Progenitor cell of endocrine pancreas (in vitro differentiated cells): ENCODE data around the gene KHDRBS2. TPM values are rescaled to one million over a fixed set of nuclear protein-coding genes. Genes with fewer than 3 reads are reported as not detected.

Experiments
- DNase-seq: peaks from one replicate; pipeline ENCODE4 v3.0.0; 2021; ENCODE audit warnings: low spot score; ENCODE audit not compliant: unreplicated experiment
- H3K27ac Mint-ChIP-seq: 2 replicates; pipeline ENCODE4 v1.8.0; 2021; ENCODE audit warnings: mild to moderate bottlenecking, moderate library complexity, mixed read lengths
- H3K27me3 Mint-ChIP-seq: 2 replicates; pipeline ENCODE4 v1.8.0; 2021; ENCODE audit warnings: mixed read lengths
- H3K36me3 Mint-ChIP-seq: 2 replicates; pipeline ENCODE4 v1.8.0; 2022; ENCODE audit warnings: mixed read lengths; ENCODE audit not compliant: insufficient read depth
- H3K4me1 Mint-ChIP-seq: 2 replicates; pipeline ENCODE4 v1.8.0; 2021; ENCODE audit warnings: low read depth, mixed read lengths
- H3K4me3 Mint-ChIP-seq: 2 replicates; pipeline ENCODE4 v1.8.0; 2021; ENCODE audit warnings: low read depth, mild to moderate bottlenecking, moderate library complexity, mixed read lengths
- H3K9me3 Mint-ChIP-seq: 2 replicates; pipeline ENCODE4 v1.8.0; 2021; ENCODE audit warnings: low read depth, mixed read lengths
- total RNA-seq: library from RNA; stranded (reverse); gene quantifications from 2 replicates; pipeline ENCODE4 v1.2.1, GENCODE V29; 2021
- TF ChIP-seq, protein P1 (sequence below): fragments of 200-600 bp; sonication (generic); IDR thresholded peaks from one replicate; pipeline ENCODE4 v1.5.0; 2021; ENCODE audit warnings: antibody characterized with exemption, mild to moderate bottlenecking; ENCODE audit not compliant: unreplicated experiment

Gene KHDRBS2
- total RNA-seq, 1 donor from 2014 or later, result 9.7 TPM

DNA sequence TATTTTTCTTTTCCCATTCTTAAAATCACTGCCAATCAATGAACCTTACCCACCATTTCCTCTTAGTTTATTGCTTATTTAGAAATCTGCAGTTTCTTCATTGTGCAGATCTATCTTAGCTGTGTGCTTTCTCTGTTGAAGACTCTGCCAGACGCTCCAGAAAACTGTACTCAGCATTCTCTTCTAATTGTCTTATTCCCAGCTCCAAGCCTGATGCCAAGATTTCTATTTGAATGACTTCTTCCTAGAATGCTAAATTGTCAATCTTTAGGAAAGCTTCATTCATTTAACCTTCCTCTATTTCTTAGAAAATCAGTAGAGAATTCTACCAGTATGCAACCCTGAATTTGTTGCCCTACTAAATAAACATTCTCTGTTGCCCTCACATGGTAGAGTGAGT lies 308.9 kb downstream of the KHDRBS2 start:
- Mint-ChIP-seq H3K36me3 (no peaks in the 10 kb centered on the region), H3K9me3 (no peaks in the 10 kb centered on the region), H3K27me3 (no peaks in the 10 kb centered on the region), H3K4me1 (no peaks in the 10 kb centered on the region), H3K4me3 (no peak overlapping the region), H3K27ac (no peak overlapping the region)
- no peak for DNase-seq
- TF ChIP-seq, protein P1, sequence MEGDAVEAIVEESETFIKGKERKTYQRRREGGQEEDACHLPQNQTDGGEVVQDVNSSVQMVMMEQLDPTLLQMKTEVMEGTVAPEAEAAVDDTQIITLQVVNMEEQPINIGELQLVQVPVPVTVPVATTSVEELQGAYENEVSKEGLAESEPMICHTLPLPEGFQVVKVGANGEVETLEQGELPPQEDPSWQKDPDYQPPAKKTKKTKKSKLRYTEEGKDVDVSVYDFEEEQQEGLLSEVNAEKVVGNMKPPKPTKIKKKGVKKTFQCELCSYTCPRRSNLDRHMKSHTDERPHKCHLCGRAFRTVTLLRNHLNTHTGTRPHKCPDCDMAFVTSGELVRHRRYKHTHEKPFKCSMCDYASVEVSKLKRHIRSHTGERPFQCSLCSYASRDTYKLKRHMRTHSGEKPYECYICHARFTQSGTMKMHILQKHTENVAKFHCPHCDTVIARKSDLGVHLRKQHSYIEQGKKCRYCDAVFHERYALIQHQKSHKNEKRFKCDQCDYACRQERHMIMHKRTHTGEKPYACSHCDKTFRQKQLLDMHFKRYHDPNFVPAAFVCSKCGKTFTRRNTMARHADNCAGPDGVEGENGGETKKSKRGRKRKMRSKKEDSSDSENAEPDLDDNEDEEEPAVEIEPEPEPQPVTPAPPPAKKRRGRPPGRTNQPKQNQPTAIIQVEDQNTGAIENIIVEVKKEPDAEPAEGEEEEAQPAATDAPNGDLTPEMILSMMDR, result no peak

DNA sequence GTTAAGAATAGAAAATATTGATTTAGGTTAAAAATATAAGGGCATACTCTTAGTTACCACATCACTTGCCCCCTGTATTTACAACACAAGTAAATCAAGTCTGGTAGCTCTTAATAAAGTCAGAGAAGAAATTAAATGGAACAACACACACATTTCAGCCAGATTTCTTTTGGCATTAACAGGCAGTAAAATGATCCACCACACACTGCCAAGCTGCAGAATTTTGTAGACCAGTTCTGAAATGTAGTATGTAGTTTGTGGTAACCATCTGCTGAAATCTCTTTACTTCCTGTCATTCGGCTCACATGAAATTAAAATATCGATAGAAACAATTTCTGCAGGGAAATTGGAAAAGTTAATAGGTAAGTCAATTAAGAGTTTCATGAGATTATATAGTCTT lies 326.8 kb downstream of the KHDRBS2 start:
- peaks cover 26% of the 10 kb centered on the region for H3K9me3 Mint-ChIP-seq
- no peak overlapping the region for H3K4me3 Mint-ChIP-seq
- H3K27ac Mint-ChIP-seq, result no peak overlapping the region
- peaks cover 18% of the 10 kb centered on the region for H3K36me3 Mint-ChIP-seq
- TF ChIP-seq, protein P1, result no peak
- no peaks in the 10 kb centered on the region for H3K27me3 Mint-ChIP-seq
- H3K4me1 Mint-ChIP-seq, result no peaks in the 10 kb centered on the region
- DNase-seq, result no peak

DNA sequence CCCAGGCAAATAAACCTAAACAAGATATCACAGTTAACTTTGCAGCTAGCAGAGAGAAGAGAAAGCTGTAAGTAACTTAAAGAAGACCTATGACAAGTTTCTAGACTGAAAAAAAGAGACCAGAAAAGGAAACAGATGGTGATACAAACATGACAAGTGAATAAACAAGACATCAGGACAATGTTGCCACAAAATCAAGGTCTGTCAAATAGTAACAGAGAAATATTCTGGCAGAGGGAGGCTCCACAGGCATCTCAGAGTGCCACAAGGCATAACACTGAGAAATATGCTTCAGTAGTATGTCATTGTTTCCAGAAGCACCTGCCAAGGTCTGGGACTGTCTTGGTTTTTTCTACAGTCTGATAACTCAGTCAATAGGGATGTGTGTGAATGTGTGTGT lies 332.2 kb downstream of the KHDRBS2 start:
- DNase-seq, result no peak
- Mint-ChIP-seq H3K4me1 (peaks cover 3% of the 10 kb centered on the region), H3K27ac (peak overlapping the region; percentile 53), H3K9me3 (peaks cover 28% of the 10 kb centered on the region), H3K4me3 (no peak overlapping the region), H3K36me3 (peaks cover 18% of the 10 kb centered on the region), H3K27me3 (no peaks in the 10 kb centered on the region)
- TF ChIP-seq, protein P1, result no peak

DNA sequence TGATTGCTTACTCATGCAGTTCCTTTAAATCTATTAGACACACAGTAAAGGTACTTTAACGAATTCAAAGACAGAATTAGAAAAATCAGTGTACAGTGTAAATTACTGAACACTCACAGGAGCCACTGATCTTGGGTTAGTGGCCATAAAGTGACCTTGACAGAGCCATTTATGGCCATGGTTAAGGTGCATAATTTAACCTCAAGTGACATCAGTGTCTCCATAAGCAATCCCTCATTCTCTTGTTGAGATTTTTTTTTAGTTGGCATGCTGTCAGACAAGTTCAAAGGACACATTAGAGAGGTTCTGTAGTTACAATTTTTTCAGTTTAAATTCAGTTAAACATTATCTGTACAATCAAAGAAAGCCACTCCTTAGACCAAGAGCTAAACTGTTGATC lies 334.4 kb downstream of the KHDRBS2 start:
- Mint-ChIP-seq H3K27me3 (no peaks in the 10 kb centered on the region), H3K27ac (no peak overlapping the region), H3K4me1 (peaks cover 3% of the 10 kb centered on the region), H3K4me3 (no peak overlapping the region), H3K36me3 (peaks cover 5% of the 10 kb centered on the region), H3K9me3 (peaks cover 8% of the 10 kb centered on the region)
- TF ChIP-seq, protein P1, result no peak
- DNase-seq, result no peak

DNA sequence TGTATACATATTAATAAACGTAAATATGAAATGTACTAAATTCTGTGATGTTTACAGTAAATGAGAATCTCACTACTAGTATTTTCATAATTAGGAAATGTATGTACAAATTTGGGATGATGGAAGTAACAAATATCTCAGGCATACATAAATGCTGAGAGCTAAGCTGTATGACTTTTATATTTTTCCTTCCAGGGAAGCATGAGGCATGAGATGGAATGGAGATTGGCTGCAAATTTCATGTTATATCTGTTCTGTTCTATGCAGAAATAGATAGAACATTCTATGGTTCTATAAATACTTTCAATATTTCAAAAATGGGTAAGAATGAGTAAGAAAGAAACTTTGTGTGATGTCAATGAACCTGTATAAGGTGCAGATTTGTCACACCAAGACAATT lies 335.2 kb downstream of the KHDRBS2 start:
- TF ChIP-seq, protein P1, result no peak
- peaks cover 3% of the 10 kb centered on the region for H3K4me1 Mint-ChIP-seq
- H3K4me3 Mint-ChIP-seq, result no peak overlapping the region
- no peaks in the 10 kb centered on the region for H3K27me3 Mint-ChIP-seq
- DNase-seq, result no peak
- peaks cover 3% of the 10 kb centered on the region for H3K9me3 Mint-ChIP-seq
- no peak overlapping the region for H3K27ac Mint-ChIP-seq
- no peaks in the 10 kb centered on the region for H3K36me3 Mint-ChIP-seq
